Stimulated activated CD8-positive, alpha-beta memory T cell treated with anti-CD3 and anti-CD28 coated beads, Interleukin-12 subunit alpha, Interleukin-12 subunit beta, amount 100 ng/mL, for 24 hours (primary cell): ENCODE measurements around the gene HCN4.

Experiments
- DNase-seq: peaks from one replicate; pipeline ENCODE4 v3.0.0-alpha.2; 2020; ENCODE audit errors: extremely low read depth

Gene HCN4

DNA sequence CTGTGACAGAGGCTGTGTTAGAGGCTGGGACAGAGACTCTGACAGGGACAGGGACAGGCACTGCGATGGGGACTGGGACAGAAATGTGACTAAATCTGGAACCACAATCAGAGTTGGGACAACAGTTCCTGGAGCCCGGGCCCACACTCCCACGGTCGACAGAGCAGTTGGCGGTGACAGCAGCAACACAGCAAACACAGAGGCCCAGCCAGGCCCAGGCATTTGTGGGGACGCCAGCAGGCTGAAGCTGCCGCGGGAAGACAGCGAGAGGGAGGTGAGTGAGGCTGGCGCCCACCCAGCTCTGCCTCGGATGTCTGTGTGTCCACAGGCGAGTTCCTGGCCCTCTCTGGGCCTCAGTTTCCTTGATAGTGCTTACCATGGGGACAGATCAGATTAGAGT lies 9.3 kb upstream of the HCN4 start:
- no peak for DNase-seq

DNA sequence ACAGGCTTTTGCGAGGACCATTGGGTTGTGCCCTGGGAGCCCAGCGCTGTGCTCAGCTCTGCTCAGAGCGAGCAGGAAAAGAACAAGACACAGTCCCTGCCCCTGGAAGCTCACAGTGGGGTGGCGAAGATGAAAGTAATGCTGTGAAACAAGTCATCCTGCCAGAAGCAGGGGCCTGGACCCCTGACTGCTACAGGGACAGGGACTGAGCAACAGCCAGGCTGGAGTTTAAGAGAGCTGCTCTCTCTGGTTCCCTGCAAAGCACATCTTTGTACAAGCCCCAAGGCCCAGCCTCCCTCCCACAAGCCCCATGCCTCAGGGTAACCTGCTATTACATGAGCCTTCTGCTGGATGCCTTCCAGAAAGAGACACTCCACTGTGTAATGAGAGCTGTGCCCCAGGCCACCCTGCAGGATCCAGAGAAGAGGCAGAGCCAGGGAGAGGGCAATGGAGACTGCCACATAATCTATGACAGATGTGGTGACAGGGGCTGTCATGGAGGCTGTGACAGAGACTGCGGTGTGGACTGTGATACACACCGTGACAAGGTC lies 7.1 kb upstream of the HCN4 start:
- no peak for DNase-seq

DNA sequence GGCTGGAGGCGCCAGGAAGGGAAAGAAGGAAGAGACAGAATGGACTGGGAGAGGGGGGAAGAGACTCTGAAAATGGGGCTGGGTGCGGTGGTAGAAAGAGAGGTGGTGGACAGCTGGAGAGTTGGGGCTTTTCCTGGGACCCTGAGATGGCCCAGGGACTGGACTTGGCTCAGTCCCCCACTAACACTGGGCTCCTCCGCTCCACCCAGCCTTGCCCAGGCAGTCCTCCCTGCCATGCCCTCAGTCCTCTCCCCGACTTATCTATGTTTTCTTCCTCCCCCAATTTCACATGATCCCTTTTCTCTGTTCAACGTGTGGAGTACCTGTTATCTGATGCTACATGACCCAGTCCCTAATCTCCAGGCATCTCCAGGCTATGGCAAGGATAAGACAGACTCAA lies 6.3 kb upstream of the HCN4 start:
- no peak for DNase-seq

DNA sequence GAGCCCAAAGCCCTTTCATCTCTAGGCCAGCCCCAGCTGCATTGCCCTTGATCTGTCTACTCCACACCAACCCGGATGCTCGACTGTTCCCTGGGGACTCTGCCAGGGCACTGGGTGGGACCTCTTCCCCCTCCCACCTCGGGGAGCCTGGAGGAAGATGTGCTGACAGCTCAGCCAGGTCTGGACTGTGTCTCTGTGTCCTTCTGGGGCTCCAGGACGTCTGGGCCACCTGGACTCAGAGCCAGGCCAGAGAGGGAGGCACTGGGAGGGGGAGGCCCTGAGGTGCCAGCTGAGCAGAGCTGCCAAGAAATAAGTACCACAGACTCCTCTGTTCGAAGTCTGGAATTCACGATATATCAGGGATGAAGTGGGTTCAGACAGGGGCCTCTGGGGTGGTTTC lies 5.8 kb upstream of the HCN4 start:
- no peak for DNase-seq

- no peak for DNase-seq
Measured at GRCh38 chr15:73373221-73373620, 4.5 kb upstream of the HCN4 start.

DNA sequence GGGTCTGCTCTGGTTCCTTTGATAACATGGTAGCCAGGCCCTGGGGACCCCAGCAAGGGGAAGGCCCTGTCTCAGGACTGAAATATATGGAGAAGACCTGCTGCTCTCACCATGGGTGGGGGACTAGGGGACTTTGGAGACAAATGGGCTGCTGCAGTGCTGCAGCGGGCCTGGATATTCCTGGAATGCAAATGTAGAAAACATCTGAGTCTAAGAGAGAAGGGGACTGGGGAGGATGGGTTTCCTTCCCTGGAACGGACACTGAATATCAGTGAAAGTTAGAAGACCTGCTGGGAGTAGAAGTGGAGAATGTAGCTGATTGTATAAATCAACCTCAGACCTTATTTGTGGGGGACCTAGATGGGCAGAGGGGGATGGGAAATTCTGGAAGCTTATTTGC lies 3.1 kb upstream of the HCN4 start:
- no peak for DNase-seq

GRCh38 chr15:73370151-73370550 lies 1.4 kb upstream of the HCN4 start:
- no peak for DNase-seq

DNA sequence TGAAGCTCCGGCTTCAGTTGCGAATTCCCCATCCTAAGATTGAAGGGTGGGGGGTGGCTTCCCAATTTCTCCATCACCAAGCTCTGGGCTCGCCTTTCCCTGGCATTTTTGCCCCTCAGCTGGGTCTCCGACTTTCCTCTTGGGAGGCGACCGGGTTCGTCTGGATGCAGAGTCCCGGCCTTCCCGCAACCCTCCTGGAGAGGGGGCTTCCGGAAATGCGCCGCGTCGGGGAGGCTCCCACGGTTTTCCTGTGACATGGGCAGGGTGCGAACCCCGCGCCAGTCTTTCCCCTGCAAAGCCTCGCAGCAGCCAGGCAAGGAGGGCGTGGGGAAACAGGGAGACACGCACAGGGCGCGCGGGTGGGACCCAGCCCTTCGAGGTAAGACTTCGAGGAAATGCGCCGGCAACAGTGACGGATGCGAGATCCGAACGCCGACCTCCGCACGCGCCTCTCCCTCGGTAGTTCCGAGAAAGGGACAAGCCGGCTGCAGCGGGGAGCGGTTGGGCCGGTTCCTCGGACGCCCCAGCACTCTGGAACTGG lies 466 bp upstream of the HCN4 start:
- no peak for DNase-seq

GRCh38 chr15:73367624-73368300 lies 996 bp downstream of the HCN4 start:
- no peak for DNase-seq

- no peak for DNase-seq
Measured at GRCh38 chr15:73366766-73367623, 1.8 kb downstream of the HCN4 start.

DNA sequence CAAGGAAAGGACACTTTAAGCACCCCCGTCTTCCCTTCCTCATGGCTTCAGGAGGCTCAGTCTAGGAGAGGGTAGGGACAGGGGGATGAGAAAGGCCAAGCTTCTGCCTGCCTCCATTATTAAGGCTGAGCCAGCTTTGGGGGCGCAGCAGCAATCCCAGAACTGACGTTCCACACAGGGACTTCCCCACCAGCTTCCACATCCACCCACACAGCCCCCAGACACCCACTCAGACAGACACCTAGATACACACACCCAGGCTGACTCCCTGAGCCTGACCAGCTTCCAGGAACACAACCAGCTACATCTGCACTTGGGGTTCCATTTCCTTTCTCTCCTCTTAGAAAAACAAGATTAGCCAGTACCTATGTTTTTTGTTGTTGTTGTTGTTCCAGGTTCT lies 4.7 kb downstream of the HCN4 start:
- DNase-seq: no peak

GRCh38 chr15:73362900-73363299 lies 5.9 kb downstream of the HCN4 start:
- DNase-seq: no peak

GRCh38 chr15:73361337-73361736 lies 7.4 kb downstream of the HCN4 start:
- no peak for DNase-seq

DNA sequence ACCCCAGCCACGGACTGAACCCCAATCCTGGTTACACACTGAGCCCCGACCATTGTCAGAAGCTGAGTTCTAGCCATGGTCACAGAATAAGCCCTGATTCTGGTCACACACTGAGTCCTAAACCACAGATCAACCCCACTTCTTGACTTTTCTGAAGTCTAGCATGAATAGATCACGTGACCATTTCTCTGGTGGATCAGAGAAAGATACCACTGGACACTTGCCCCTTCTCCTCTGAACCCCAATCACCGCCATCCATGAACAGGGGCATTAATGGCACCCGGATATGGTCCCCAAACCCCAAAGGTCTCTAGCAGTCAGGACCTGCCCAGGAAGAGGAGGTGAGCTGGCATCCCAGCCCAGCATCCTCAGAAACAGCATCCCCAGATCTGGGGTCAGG lies 9.1 kb downstream of the HCN4 start:
- no peak for DNase-seq

- DNase-seq: no peak
Measured at GRCh38 chr15:73357999-73358665, 10.6 kb downstream of the HCN4 start.

DNA sequence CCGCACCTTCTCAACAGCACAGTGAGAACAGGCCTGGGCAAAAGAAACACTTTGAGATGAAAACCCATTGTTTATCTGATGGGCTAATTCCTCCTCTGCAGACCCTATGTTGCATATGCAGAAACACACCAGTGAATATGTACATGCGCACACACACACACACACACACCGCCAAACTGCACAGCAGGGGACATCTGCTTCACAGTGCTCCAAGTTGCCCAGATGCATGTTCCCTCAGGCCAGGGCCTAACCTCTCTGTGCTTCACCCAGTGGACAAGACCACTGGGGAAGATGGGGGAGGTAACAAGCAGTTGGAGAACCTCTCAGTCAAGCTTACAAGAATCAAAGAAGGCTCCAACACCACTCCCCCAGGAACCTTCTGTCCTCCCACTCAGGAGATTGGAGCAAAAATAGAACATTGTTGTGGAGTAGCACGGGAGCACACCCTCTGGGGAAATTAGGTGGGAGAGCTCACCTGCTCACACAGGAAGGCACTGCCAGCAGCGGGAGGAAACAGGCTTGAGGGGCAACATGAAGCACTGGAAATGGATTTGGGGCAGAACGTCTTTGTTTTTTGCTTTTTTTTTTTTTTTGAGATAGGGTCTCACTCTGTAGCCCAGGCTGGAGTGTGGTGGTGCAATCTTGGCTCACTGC lies 13.0 kb downstream of the HCN4 start:
- no peak for DNase-seq

DNA sequence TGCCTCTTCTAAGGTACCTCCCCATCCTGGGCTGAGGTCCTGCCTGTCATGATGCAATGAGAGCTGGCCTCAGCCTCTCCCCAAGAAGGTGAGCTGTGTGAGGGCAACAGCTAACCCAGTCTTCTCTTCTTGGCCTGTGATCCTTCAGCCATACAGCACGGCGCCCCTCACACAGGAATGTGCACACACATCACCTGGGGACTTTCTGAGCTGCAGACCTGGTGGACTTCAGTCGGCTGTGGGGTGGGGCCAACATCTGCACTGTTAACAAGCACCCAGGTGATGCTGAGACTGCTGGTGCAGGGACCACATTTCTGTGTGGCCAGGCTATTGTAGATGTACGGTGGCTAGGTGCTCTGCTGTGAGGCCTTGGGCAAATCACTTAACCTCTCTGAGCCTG lies 14.5 kb downstream of the HCN4 start:
- no peak for DNase-seq

- DNase-seq: no peak
Measured at GRCh38 chr15:73353734-73354133, 15.0 kb downstream of the HCN4 start.

DNA sequence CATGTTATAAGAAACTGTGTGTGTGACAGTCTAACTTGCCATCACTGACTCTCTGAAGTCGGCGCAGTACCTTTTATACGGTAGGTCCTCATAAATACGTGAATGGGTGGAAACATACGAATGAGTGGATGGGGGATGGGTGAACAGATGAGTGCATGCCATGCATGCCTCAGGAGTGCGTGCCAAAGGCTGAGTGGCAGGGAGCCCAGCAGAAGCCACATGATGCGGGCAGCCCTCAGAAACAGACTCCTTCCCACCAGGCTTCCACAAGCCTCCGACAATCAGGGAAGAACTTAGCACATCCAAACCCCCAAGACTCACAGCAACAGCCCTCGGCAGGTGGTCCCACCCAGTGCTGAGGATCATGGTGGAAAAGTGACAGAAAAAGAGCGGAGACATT lies 16.7 kb downstream of the HCN4 start:
- DNase-seq: no peak

- DNase-seq: no peak
Measured at GRCh38 chr15:73349191-73349590, 19.6 kb downstream of the HCN4 start.

DNA sequence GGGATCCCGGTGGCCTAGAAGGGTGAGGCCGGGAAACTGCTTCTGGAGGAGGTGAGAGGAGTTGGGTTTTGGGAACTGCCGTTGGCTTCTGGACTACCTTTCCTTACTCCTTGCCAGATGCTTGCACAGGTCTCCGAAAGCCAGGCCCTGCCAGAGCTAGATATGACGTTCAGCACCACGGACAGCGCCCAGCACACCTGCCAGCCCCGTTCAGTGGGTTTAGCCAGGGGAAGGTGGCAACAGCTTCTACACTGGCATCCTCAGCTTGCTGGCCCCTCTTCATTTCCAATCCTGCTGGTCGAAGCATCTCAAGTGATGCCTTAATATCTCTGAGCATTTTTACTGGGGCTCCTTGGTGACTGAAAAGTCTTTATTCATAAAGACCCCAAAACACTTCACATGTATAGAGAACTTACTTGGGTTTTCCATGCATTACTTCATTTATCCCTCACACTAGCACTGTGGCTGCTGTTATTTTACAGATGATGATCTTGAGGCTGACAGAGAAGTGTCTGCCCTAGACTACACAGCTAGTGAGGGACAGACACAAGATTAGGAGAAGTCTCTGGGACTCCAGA lies 21.9 kb downstream of the HCN4 start:
- DNase-seq: no peak
